GM18502 (cell line): ENCODE results near the gene TBC1D20.
"Not testable (repeated sequence)": the region's sequence is repeated elsewhere in the genome, so short reads cannot be mapped to it uniquely, and the experiment has no call there.

ENCODE experiments used
- ATAC-seq: cut with Tn5 transposase; IDR thresholded peaks from one replicate; pipeline ENCODE4 v1.9.1; 2021; ENCODE audit warnings: mild to moderate bottlenecking; ENCODE audit not compliant: unreplicated experiment, poor library complexity

Gene TBC1D20

DNA sequence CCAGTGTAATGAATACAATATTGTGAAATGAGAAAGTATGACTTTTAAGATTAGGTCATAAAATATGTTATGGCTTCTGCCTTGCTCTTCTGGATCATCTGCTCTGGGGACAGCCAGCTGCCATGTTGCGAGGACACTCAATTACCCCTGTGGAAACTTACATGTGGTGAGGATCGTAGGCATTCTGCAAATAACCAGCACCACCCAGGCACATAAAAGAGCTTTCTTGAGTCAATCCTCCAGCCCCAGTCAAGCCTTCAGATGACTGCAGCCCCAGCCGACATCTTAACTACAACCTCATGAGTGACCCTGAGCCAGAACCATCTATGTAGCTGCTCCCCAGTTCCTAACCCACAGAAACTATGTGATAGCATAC lies 58.8 kb downstream of the TBC1D20 start:
- no peak for ATAC-seq

DNA sequence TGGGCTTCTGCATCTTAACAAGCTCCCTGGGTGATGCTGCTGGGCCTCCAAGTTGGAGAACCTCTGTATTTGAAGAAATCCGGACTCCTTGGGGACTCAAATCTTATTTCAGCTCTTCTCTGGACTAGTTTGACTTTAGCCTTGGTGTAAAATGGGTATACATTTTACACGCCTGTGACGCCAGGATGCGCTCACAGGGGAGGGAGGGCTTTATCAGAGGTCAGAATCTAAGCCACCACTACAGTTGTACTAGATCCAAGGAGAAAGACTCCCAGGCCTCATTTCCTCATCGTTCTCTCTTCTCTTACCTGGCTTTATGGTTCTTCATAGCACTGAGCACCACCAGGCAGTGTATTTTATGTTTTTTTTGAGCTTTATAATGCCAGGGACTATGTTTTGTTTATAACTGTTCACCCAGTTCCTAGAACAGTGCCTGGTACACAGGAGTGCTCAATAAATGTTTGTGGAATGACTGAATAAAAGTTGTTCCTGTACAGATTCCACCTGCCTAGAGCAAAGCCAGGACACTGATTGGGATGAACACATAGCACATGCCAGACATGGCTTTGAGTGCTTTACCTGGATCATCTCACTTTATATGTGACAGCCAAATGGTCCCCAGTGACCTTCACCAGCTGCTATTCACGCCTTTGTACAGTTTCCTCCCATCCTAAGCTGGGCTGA lies 59.3 kb downstream of the TBC1D20 start:
- ATAC-seq = no peak

DNA sequence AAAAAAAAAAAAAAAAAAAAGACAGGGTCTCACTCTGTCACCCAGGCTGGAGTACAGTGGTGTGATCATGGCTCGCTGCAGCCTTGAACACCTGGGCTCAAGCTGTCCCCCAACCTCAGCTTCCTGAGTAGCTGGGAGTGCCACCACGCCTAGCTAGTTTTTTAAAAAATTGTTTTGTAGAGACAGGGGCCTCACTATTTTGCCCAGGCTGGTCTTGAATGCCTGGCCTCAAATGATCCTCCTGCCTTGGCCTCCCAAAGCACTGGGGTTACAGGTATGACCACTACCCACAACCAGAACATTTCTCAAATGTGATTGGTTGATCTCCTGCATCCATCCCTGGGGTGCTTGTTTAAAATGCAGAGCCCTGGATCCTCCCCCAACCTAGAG lies 59.8 kb downstream of the TBC1D20 start:
- ATAC-seq = no peak

DNA sequence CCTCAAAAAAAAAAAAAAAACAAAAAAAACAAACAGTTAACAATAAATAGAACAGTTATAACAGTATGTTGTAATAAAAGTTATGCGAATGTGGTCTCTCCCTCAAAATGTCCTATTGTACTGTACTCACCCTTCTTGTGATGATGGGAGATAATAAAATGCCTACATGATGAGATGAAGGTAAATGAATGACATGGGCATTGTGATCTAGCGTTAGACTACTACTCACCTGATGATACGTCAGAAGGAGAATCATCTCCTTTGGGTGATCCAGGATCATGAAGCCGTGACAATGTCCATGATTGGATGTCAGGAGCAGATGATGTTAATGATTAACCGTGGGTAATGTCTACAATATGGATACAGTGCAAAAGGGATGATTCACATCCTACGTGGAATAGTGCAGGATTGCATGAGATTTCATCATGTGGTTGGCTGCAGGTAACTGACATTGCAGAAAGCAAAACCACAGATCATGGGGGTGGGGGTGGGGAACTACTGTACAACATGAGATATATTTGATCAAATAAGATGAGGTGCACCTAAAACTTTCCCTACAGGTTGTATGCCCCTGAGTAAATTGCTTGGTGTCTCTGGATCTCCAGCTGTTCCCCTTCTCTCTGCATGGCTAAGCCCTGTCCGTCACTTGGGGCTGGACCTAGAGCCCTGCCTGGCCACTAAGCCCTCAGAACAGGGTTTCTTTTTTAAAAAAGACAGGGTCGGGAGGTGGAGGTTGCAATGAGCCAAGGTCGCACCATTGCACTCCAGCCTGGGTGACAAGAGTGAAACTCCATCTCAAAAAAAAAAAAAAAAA lies 60.4 kb downstream of the TBC1D20 start:
- ATAC-seq = no peak

DNA sequence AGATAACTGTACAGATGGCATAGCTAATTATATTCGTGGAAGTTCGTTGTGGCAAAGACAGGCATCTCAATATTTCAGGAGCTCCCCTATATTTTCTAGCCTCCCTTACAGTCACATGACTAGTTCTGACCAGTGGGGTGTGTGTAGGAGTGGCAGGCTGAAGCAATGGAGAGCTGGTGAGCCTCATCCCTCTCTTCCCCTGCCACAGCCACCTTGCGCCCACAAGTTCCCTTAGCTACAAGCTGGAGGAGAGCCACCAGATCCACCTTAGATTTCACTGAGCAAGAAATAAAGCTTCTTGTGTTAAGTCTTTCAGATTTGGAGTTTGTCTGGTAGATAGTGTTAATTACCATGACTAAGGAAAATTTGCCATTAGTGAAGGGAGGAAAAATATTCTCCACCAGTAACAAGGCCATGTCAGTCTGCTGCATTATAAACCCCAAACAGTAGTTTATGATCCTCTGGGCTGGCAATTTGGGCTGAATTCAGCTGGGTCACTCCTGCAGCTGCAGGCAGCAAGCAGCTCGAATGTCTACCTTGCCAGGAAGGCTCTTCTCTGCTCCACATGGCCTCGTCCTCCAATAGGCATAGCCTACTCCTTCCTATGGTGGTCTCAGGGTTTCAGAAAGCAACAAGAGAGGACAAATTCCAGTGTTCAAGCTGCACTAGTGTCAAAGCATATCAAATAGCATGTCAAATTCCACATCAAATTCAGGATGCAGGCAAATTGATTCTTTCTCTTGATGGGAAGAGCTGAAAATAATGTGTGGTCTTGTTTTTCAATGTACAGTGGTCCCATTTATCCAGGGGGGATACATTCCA lies 61.7 kb downstream of the TBC1D20 start:
- no peak for ATAC-seq

DNA sequence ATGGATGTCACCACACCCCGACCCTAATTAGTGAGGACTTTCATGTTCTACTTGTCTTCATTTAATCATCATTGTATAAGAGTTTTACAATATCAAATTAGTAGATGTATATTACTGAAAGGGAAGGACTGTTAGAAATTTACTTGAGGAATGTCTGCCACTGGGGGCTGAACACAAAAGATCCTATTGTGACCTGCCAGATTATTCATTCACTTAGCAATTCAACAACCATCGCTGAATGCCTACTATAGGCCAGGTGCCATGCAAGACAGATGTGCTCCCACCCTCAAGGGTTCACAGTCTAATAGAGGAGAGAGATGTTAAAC lies 62.2 kb downstream of the TBC1D20 start:
- no peak for ATAC-seq

DNA sequence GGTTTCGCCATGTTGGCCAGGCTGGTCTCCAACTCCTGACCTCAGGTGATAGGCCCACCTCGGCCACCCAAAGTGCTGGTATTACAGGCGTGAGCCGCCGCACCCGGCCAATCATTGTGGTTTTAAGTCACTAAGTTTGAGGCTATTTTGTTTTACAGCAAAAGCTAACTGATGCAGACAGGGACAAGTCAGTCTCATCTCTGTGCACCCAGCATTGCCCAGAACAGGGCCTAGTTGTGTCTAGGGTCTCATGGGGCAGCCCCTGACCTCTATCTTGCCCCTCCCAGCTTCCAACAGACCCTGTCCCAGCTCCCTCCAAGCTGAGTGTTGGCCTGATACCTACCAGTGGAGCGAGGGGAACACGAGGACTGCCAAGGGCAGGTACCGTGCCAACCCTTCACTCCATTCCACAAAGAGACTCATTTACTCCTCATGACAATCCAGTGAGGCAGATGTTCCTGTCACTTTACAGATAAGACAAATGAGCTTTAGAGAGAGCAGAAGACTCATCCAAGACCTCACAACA lies 63.1 kb downstream of the TBC1D20 start:
- no peak for ATAC-seq

DNA sequence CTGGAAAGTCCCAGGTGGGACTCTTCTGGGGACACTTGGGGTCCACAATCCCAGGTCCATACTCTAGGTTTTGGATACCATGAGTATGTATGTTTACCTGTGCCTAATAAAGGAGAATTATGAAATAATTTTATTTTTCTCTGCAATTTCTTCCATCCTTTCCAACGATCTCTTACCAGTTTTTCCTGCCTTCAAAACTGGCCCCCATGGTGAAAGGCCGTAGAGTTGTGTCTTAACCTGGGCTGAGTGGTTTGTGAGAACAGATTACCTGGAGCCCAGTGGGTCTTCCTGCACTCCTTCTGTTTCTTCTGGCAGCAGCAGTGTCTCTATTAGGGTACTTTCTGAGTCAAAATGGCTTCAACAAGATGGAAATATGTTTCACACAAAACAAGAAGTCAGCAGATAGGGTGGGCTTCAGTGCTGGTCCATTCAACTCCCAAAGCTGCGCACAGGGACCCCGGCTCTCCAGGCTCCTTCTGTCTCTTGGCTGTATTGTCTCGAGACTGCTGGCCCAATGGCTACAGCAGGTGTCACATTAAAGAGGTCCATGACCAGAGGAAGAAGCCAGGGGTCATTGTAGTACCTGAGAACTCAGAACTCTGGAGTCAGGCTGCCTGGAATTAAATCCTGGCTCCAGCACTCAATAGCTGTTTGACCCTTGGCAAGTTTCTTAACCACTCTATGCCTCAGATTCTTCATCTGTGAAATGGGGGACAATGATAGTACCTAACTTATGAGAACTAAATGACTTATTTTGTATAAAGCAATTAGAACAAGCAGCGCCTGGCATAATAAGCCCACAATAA lies 64.7 kb downstream of the TBC1D20 start:
- ATAC-seq = no peak

DNA sequence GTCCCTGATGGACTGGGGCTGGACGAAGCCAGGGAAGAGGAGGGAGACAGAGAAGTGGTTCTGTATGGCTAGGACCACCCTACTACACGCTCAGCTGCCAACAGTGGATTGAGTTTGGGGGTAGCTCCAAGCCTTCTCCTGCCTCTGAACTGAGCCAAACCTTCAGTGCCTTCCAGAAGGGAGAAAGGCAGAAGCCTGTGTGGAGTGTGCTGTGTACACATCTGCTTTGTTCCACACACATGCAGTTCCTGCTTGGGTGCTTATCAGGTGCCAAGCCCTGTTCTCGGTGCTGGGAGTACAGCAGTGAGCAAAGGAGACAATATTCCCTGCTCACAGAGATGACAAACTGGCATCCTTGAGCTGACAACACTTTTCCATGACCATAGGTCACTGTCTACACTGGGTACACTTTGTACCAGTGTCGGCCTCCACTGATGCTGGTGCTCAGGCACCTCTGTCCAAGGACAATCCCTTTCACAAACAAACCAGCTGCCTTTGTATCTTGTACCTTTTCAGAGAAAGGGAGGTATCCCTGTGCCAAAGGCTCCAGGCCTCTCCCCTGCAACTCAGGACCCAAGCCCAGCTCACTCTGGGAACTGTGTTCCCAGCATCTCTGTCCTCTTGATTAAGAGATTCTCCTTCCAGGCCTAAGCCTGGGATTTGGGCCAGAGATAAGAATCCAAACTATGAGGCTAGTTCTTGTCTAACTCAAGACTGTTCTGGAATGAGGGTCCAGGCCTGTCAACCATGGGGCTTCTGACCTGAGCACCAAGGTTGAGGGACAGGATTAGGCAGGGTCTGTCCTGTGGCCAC lies 65.5 kb downstream of the TBC1D20 start:
- ATAC-seq = no peak

DNA sequence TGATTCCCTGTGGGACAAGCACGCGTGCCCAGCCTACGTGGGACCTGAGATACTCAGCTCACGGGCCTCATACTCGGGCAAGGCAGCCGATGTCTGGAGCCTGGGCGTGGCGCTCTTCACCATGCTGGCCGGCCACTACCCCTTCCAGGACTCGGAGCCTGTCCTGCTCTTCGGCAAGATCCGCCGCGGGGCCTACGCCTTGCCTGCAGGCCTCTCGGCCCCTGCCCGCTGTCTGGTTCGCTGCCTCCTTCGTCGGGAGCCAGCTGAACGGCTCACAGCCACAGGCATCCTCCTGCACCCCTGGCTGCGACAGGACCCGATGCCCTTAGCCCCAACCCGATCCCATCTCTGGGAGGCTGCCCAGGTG lies 66.1 kb downstream of the TBC1D20 start:
- no peak for ATAC-seq

DNA sequence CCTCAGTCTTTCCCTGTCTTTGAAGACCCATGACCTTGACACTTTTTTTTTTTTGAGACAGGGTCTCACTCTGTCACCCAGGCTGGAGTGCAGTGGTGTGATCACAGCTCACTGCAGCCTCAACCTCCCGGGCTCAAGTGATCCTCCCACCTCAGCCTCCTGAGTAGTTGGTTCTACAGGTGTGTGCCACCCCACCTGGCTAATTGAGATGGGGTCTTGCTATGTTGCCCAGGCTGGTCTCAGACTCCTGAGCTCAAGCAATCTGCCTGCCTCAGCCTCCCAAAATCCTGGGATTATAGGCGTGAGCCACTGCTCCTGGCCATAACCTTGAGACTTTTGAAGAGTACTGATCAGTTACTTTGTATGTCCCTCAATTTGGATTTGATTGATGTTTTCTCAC lies 69.0 kb downstream of the TBC1D20 start:
- ATAC-seq = not testable (repeated sequence)

DNA sequence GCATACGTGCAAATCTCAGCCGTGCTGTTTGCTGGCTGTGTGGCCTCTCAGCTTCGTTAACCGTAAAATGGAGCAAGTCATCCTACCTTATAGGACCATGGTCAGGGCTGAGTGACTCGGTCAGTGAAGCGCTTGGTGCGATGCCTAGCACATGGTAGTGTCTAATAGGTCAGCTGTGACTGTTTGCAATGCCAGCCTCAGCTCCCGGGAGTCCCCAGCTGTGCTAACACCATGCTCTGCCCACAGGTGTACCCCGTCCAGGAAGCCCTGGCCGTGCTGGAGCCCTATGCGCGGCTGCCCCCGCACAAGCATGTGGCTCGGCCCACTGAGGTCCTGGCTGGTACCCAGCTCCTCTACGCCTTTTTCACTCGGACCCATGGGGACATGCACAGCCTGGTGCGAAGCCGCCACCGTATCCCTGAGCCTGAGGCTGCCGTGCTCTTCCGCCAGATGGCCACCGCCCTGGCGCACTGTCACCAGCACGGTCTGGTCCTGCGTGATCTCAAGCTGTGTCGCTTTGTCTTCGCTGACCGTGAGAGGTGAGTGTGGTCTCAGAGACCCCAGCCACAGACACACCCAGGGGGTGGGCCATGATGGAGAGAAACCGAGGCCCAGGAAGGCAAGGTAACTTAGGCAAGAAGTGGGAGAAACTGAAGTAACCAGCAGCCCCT lies 71.2 kb downstream of the TBC1D20 start:
- no peak for ATAC-seq

DNA sequence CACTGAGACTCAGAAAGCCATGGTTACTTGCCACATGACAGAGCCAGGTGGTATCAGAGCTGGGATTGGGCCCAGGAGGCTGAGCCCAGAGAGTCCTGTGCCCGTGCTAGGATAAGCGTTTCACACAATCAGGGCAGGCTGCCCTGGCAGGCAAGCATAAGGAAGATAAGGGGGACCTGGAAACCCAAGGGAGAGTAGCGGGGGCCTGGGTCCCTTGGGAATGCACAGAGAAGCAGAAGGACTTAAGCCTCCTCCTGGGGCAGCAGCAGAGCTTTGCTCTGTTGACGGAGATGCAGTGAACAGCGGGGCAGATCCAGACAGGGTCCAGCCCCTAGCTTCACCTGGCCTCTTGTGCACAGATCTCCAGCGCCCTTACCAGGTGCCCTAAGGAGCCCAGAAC lies 73.1 kb downstream of the TBC1D20 start:
- ATAC-seq = no peak

DNA sequence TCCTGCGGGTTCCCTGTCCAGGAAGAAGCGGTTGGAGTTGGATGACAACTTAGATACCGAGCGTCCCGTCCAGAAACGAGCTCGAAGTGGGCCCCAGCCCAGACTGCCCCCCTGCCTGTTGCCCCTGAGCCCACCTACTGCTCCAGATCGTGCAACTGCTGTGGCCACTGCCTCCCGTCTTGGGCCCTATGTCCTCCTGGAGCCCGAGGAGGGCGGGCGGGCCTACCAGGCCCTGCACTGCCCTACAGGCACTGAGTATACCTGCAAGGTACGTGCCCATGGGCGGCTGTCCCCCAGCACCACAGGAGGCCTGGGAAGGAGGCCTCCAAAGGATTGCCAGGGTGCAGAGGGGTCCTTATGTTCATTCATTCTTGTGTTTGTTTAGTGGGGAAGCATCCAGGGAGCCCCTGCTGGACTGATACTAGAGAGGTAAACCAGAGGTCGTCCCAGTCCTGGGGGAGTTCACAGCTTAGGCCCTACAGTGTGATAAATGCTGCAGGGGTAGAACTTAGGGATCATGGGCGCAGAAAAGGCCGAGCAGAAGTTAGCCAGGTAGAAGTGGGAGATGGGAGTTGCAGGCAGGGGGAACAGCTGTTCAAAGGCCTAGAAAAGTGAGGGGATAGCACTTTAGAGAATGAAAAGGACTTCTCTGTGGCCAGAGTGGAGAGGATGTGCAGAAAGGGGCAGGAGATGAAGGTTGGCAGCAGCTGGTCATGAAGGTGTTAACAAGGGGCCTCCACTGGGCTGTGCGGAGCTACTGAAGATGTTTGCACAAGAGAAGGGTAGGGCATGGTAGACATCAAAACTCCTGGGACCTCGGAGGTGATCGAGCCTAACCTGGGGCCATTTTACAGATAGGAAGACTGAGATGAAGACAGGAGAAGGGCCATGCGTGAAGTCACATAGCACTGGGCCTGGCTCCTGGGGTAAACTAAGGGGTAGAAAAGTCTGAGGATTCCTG lies 74.0 kb downstream of the TBC1D20 start:
- no peak for ATAC-seq

DNA sequence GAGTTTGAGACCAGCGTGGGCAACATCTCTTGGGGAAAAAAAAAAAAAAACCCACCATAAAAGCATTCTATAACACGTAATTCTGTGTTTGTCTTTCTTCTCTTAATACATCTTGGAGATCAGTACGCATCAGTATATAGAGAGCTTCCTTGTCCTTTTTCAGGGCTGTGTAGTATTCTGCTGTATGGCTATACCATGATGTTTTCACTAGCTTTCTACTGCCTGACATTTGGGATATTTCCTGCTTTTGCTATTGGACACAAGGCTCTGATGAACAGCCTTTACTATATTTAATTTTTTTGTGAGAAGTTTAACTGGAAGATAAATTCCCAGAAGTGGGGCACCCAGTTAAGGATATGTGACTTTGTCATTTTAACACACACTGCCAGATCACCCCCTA lies 74.8 kb downstream of the TBC1D20 start:
- ATAC-seq = no peak

DNA sequence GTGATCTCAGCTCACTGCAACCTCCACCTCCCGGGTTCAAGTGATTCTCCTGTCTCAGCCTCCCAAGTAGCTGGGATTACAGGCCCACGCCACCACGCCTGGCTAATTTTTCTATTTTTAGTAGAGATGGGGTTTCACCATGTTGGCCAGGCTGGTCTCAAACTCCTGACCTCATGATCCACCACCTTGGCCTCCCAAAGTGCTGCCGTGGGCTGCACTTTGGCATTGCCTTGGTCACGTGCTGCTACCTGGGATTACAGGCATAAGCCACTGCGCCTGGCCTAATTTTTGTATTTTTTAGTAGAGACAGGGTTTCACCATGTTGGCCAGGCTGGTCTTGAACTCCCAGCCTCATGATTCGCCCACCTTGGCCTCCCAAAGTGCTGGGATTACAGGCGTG lies 75.7 kb downstream of the TBC1D20 start:
- ATAC-seq = not testable (repeated sequence)
